ENCODE results near the gene PLOD3. TPM values are rescaled to one million over a fixed set of nuclear protein-coding genes. Genes with fewer than 3 reads are reported as not detected.

The PLOD3 gene
- total and polyA plus RNA-seq, 2 of the 8 experiments (the other 6 are each of a cell fraction or from before 2014, with no cell fraction given): 28.4 to 47.2 TPM

GRCh38 chr7:101164071-101164840 is 53.1 kb downstream of the PLOD3 start:
- no peak overlapping the region for H2BK15ac ChIP-seq (ENCODE audit: low read length)
- H3K4me1 ChIP-seq (replicated peaks in 1 of 4; ENCODE audit: control insufficient read depth in 3 of 4, insufficient read depth in 4 of 4, low read length in 3 of 4): peaks cover 17 to 62% (median 43%) of the 10 kb centered on the region in 4 experiments
- H4K20me1 ChIP-seq (replicated peaks in 1 of 2; ENCODE audit: control insufficient read depth in 1 of 2, insufficient read depth in 2 of 2, low read length in 2 of 2): peaks cover 7 to 9% of the 10 kb centered on the region in 2 experiments
- no peak overlapping the region for H4K5ac ChIP-seq (ENCODE audit: insufficient read length, low read depth, low read length)
- H3K36me3 ChIP-seq (ENCODE audit: control insufficient read depth in 2 of 4, insufficient read depth in 4 of 4, low read length in 3 of 4): peaks cover 0 to 1% (median 0%) of the 10 kb centered on the region in 4 experiments; a peak in 1 of 8 replicates
- peak overlapping the region in 1 of 4 experiments; percentile 40; a peak in 1 of 7 replicates for H3K9ac ChIP-seq (replicated peaks in 1 of 4; ENCODE audit: extremely low read depth in 1 of 4, low read depth in 3 of 4, low read length in 3 of 4)
- no peak overlapping the region for H4K91ac ChIP-seq (replicated peaks; ENCODE audit: insufficient read length, low read length)
- H4K8ac ChIP-seq (ENCODE audit: extremely low read depth, insufficient read depth, low read length): peak overlapping the region; percentile 4
- no peak overlapping the region for H2AK5ac ChIP-seq (ENCODE audit: low read depth, low read length)
- H3K4me2 ChIP-seq (ENCODE audit: insufficient read depth in 1 of 2, low read depth in 2 of 2, low read length in 2 of 2): peak overlapping the region; percentile 44 to 90
- H2BK120ac ChIP-seq (replicated peaks; ENCODE audit: low read depth, low read length): no peak overlapping the region
- peaks cover 37% of the 10 kb centered on the region for H3K23me2 ChIP-seq (ENCODE audit: low read depth, low read length)
- H2AFZ ChIP-seq (ENCODE audit: low read length): no peak overlapping the region
- peak overlapping the region; percentile 46 to 74 (median 48) for H3K4me3 ChIP-seq (ENCODE audit: extremely low read depth in 1 of 4, insufficient read depth in 2 of 4, low read depth in 3 of 4, low read length in 4 of 4)
- no peak overlapping the region for H3K27ac ChIP-seq (ENCODE audit: low read depth, low read length)
- no peaks in the 10 kb centered on the region for H3K9me3 ChIP-seq (ENCODE audit: insufficient read depth in 2 of 2, low read depth in 1 of 2, low read length in 1 of 2)
- no peak overlapping the region for H2BK20ac ChIP-seq (ENCODE audit: low read length)
- H3K79me1 ChIP-seq (ENCODE audit: low read depth, low read length): no peaks in the 10 kb centered on the region
- DNase-seq (ENCODE audit: low read depth in 1 of 2, low spot score in 2 of 2) (peak in 1 of 2 experiments; percentile 85), FAIRE-seq (no peak)
- 2% methylated on average over 64 of the region's 75 CpGs; no CpG with 5 or more reads in 1 of the 2 experiments for WGBS, 2 experiments (ENCODE audit: extremely low coverage in 1 of 2, insufficient coverage in 1 of 2, insufficient read length in 1 of 2, insufficient replicate concordance in 2 of 2, low coverage in 1 of 2, low lambda C conversion rate in 2 of 2, missing lambda C conversion rate in 1 of 2)
- no peak overlapping the region for H3K23ac ChIP-seq (ENCODE audit: insufficient read length)
- no peak overlapping the region for H3K14ac ChIP-seq (ENCODE audit: insufficient read length)
- ChIA-PET POLR2A (ENCODE audit: partially characterized antibody) (interaction anchor here (1.1 to 2.6 kb wide), 3 partner anchors 9 to 130 kb away, joined by 4 to 20 read pairs (median 8); partner anchors contain the start of gene AP1S1), CTCF (ENCODE audit: partially characterized antibody) (interaction anchor here (1.0 to 5.7 kb wide), 5 partner anchors 8 to 28 kb away, joined by 3 to 46 read pairs (median 8); no protein-coding TSS in a partner anchor)
- no peak overlapping the region for H3K4ac ChIP-seq (replicated peaks; ENCODE audit: insufficient read length, low read depth, low read length)
- H2BK12ac ChIP-seq (ENCODE audit: low read depth, low read length): no peak overlapping the region
- no peaks in the 10 kb centered on the region for H3K79me2 ChIP-seq (ENCODE audit: control insufficient read depth in 1 of 2, insufficient read depth in 2 of 2, low read length in 2 of 2)
- peaks cover 8 to 59% (median 40%) of the 10 kb centered on the region in 4 experiments for H3K27me3 ChIP-seq (replicated peaks in 1 of 4; ENCODE audit: control insufficient read depth in 3 of 4, extremely low read depth in 1 of 4, insufficient read depth in 3 of 4, low read length in 3 of 4)
- H3K18ac ChIP-seq (ENCODE audit: extremely low read depth, low read length): peak overlapping the region; percentile 13
- no peak overlapping the region for H3K56ac ChIP-seq (replicated peaks; ENCODE audit: insufficient read length, low read depth, low read length)
- H2BK5ac ChIP-seq (ENCODE audit: low read depth, low read length): no peak overlapping the region
- no peak for TF ChIP-seq RFX5 (IDR thresholded peaks at IDR 0.05; ENCODE audit: borderline replicate concordance, low read depth, low read length)
- TF ChIP-seq, protein P1, sequence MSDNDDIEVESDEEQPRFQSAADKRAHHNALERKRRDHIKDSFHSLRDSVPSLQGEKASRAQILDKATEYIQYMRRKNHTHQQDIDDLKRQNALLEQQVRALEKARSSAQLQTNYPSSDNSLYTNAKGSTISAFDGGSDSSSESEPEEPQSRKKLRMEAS (IDR thresholded peaks at IDR 0.05): peak; percentile 47
- peak; percentile 94 to 98 for TF ChIP-seq SIN3A (conservative IDR thresholded peaks at IDR 0.05 in 1 of 2, IDR thresholded peaks at IDR 0.05 in 1 of 2; ENCODE audit: low read depth in 1 of 2, low read length in 2 of 2)
- no peak for TF ChIP-seq PHF8 (conservative IDR thresholded peaks at IDR 0.05; ENCODE audit: low read depth, low read length)
- peak; percentile 13 for TF ChIP-seq TAF7 (optimal IDR thresholded peaks at IDR 0.05; ENCODE audit: borderline replicate concordance, low read depth, low read length)
- no peak for TF ChIP-seq CBX8 (IDR thresholded peaks at IDR 0.05; ENCODE audit: borderline replicate concordance, low read depth, low read length)
- TF ChIP-seq HDAC2 (IDR thresholded peaks at IDR 0.05; ENCODE audit: borderline replicate concordance in 1 of 2, low read depth in 2 of 2, low read length in 2 of 2): peak; percentile 21 to 50; a peak in 1 of 4 replicates
- TF ChIP-seq TEAD4 (IDR thresholded peaks at IDR 0.05; ENCODE audit: low read depth, low read length): peak; percentile 39; the same call in 1 of the 2 replicates
- TF ChIP-seq, protein P2, sequence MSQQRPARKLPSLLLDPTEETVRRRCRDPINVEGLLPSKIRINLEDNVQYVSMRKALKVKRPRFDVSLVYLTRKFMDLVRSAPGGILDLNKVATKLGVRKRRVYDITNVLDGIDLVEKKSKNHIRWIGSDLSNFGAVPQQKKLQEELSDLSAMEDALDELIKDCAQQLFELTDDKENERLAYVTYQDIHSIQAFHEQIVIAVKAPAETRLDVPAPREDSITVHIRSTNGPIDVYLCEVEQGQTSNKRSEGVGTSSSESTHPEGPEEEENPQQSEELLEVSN (IDR thresholded peaks at IDR 0.05): no peak
